Fibroblast of the conjunctiva (primary cell): ENCODE data around the gene SERPINB7.

Experiments
- DNase-seq: peaks from one replicate; pipeline ENCODE4 v3.0.0-alpha.2; 2010; ENCODE audit warnings: low read depth

Gene SERPINB7

GRCh38 chr18:63787673-63788072 lies 12.5 kb downstream of the SERPINB7 start:
- DNase-seq = no peak

- peak; percentile 46 for DNase-seq
Measured at GRCh38 chr18:63788447-63789096, 13.4 kb downstream of the SERPINB7 start.

- no peak for DNase-seq
Measured at GRCh38 chr18:63789327-63789726, 14.1 kb downstream of the SERPINB7 start.

GRCh38 chr18:63795606-63796005 lies 20.4 kb downstream of the SERPINB7 start:
- no peak for DNase-seq

GRCh38 chr18:63799189-63799588 lies 24.0 kb downstream of the SERPINB7 start:
- DNase-seq = no peak

GRCh38 chr18:63801343-63801742 lies 26.1 kb downstream of the SERPINB7 start:
- no peak for DNase-seq

- DNase-seq = no peak
Measured at GRCh38 chr18:63808125-63808524, 32.9 kb downstream of the SERPINB7 start.

- no peak for DNase-seq
Measured at GRCh38 chr18:63817441-63818051, 42.3 kb downstream of the SERPINB7 start.

- no peak for DNase-seq
Measured at GRCh38 chr18:63818212-63818611, 43.0 kb downstream of the SERPINB7 start.

GRCh38 chr18:63819786-63820185 lies 44.6 kb downstream of the SERPINB7 start:
- no peak for DNase-seq

- DNase-seq = no peak
Measured at GRCh38 chr18:63820694-63821093, 45.5 kb downstream of the SERPINB7 start.

- no peak for DNase-seq
Measured at GRCh38 chr18:63823516-63824219, 48.5 kb downstream of the SERPINB7 start.

- DNase-seq = no peak
Measured at GRCh38 chr18:63824220-63824525, 49.0 kb downstream of the SERPINB7 start.

- no peak for DNase-seq
Measured at GRCh38 chr18:63828120-63828519, 52.9 kb downstream of the SERPINB7 start.

GRCh38 chr18:63828656-63829055 lies 53.4 kb downstream of the SERPINB7 start:
- DNase-seq = no peak

- DNase-seq = no peak
Measured at GRCh38 chr18:63829886-63830285, 54.7 kb downstream of the SERPINB7 start.

- DNase-seq = no peak
Measured at GRCh38 chr18:63831080-63831788, 56.0 kb downstream of the SERPINB7 start.

- no peak for DNase-seq
Measured at GRCh38 chr18:63832470-63832869, 57.3 kb downstream of the SERPINB7 start.

- no peak for DNase-seq
Measured at GRCh38 chr18:63834471-63835113, 59.4 kb downstream of the SERPINB7 start.

- DNase-seq = no peak
Measured at GRCh38 chr18:63836456-63836855, 61.2 kb downstream of the SERPINB7 start.

- DNase-seq = no peak
Measured at GRCh38 chr18:63837590-63837989, 62.4 kb downstream of the SERPINB7 start.

GRCh38 chr18:63843008-63843407 lies 67.8 kb downstream of the SERPINB7 start:
- DNase-seq = no peak
